Breast epithelium (tissue), 4 donors: ENCODE measurements around the gene PIM3. TPM values are rescaled to one million over a fixed set of nuclear protein-coding genes. Genes with fewer than 3 reads are reported as not detected.

Source experiments
- DNase-seq, 2 donors: peaks; one replicate each; pipeline ENCODE4 v3.0.0-alpha.2; 2019; ENCODE audit warnings: low spot score in 2 of 2
- H3K27ac ChIP-seq, 2 donors: fragments of 200-600 bp; sonication (generic) in 1 of 2; one replicate each; pipeline ENCODE4 v1.5.1; 2016 to 2019; ENCODE audit warnings: mild to moderate bottlenecking in 1 of 2
- H3K27me3 ChIP-seq, 2 donors: fragments of 200-600 bp; sonication (generic) in 1 of 2; one replicate each; pipeline versions ENCODE4 v1.5.1 to v1.6.0; 2017 to 2019; ENCODE audit warnings: control low read depth in 1 of 2, mild to moderate bottlenecking in 1 of 2
- H3K36me3 ChIP-seq: fragments of 200-600 bp; one replicate; pipeline ENCODE4 v1.5.1; 2019
- H3K4me1 ChIP-seq, 2 donors: fragments of 200-600 bp; sonication (generic); one replicate each; pipeline ENCODE4 v1.5.1; 2016 to 2019; ENCODE audit warnings: control low read depth in 1 of 2
- H3K4me3 ChIP-seq, 3 donors: fragments of 200-600 bp; sonication (generic); 1 replicate in 2 of 3; 2 replicates in 1 of 3; pipeline ENCODE4 v1.5.1; 2016 to 2019; ENCODE audit warnings: mild to moderate bottlenecking in 3 of 3, moderate library complexity in 2 of 3
- H3K9me3 ChIP-seq, 2 donors: fragments of 200-600 bp; sonication (generic) in 1 of 2; one replicate each; pipeline ENCODE4 v1.5.1; 2016 to 2019; ENCODE audit warnings: control low read depth in 1 of 2
- POLR2A ChIP-seq: fragments of 450-650 bp; IDR thresholded peaks from one replicate; pipeline ENCODE4 v1.6.1; 2016; ENCODE audit warnings: antibody characterized with exemption, mild to moderate bottlenecking, moderate library complexity
- POLR2AphosphoS5 ChIP-seq, 3 donors: sonication (generic); formaldehyde crosslinking; IDR thresholded peaks; one replicate each; pipeline ENCODE4 v1.6.1; 2017; ENCODE audit warnings: antibody characterized with exemption in 3 of 3
- intact Hi-C: fragments of 100-400 bp; cut with DNase I; formaldehyde crosslinking; loops from one replicate; pipeline ENCODE4 v1.15.1; 2023; ENCODE audit warnings: low total_unique reads
- total RNA-seq, 3 donors: library from RNA; depleted of rRNA; stranded (reverse); fragments of >200 nt; gene quantifications; one replicate each; pipeline ENCODE4 v1.1.0, GENCODE V29; 2016
- TF ChIP-seq, protein P1 (sequence below), 3 donors: fragments of 450-650 bp; IDR thresholded peaks; one replicate each; pipeline ENCODE4 v1.5.1; 2016 to 2017; ENCODE audit warnings: antibody characterized with exemption in 3 of 3, mild to moderate bottlenecking in 3 of 3, moderate library complexity in 3 of 3

PIM3 gene
- total RNA-seq, 3 donors from 2014 or later: 63.0 to 92.1 (median 87.1) TPM

DNA sequence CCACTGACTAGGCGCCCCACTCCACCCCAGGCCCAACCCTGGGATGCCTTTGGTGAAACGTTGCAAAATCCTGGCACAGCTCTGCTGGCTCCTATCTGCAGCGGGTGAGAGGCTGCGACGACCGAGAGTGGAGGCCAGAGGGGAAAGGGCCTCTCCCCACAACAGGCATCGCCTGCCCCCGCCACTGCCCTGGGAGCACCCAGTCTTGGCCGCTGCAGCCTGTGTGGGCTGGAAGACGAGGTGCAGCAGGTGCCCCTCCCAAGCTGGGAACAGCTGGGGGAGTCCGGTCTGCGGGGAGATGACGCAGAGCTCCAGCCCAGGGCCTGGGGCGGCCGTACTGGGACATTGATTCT lies 4.2 kb upstream of the PIM3 start:
- Histone ChIP-seq H3K4me1 (peaks cover 23 to 48% of the 10 kb centered on the region in 2 donors), H3K27me3 (no peaks in the 10 kb centered on the region), H3K36me3 (no peaks in the 10 kb centered on the region), H3K4me3 (no peak overlapping the region), H3K9me3 (no peaks in the 10 kb centered on the region), H3K27ac (peak overlapping the region; percentile 99)
- no peak for DNase-seq
- TF ChIP-seq POLR2AphosphoS5 (IDR thresholded peaks at IDR 0.05) (no peak), POLR2A (no peak)
- TF ChIP-seq, protein P1, sequence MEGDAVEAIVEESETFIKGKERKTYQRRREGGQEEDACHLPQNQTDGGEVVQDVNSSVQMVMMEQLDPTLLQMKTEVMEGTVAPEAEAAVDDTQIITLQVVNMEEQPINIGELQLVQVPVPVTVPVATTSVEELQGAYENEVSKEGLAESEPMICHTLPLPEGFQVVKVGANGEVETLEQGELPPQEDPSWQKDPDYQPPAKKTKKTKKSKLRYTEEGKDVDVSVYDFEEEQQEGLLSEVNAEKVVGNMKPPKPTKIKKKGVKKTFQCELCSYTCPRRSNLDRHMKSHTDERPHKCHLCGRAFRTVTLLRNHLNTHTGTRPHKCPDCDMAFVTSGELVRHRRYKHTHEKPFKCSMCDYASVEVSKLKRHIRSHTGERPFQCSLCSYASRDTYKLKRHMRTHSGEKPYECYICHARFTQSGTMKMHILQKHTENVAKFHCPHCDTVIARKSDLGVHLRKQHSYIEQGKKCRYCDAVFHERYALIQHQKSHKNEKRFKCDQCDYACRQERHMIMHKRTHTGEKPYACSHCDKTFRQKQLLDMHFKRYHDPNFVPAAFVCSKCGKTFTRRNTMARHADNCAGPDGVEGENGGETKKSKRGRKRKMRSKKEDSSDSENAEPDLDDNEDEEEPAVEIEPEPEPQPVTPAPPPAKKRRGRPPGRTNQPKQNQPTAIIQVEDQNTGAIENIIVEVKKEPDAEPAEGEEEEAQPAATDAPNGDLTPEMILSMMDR (IDR thresholded peaks at IDR 0.05): no peak
- intact Hi-C loops: loop anchor here (10.0 kb wide), 1 partner anchor 228 kb away; the partner anchor contains the start of gene TRABD

DNA sequence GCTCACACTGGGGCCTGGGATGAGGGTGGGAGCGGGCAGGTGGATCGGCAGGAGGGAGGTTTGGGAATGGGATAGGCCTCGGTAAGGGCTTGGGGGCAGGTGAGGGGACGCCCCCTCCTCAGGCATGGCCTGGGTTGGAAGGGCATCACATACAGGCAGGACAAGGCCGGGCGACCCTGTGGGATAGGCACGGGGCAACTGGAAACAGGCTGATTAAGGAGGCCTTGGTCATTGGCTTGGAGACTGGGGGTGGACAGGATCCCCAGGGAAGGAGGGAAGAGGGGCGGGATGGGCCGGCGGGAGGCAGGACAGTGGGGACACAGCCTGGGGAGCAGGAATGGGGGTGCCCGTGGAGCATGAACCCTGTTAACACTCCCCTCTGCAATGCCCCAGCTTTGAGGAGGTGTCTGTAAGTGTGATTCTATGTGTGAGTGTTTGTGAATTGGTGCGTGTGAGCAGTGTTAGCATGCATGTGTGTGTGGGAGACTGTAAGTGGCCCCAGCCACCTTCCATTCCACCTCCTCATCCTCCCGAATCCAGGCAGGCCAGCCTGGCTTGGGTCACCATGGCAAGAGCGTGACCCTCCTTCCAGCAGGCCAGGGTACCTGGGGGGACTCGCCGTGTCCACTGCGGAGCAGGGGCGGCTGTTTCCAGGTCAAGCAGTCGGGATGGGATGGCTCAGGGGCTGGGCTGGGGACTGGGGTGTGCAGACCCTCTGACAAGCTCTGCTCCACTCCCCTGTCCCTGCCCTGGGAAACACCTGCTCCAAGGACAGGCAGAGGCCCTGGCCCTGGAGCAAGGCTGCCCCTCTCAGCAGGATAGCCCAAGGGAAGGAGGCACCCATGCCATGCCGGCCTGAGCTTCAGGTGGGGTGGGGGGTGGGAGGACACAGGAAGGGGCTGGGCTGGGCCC lies 3.4 kb upstream of the PIM3 start:
- TF ChIP-seq POLR2A (no peak), POLR2AphosphoS5 (IDR thresholded peaks at IDR 0.05) (no peak)
- TF ChIP-seq, protein P1 (IDR thresholded peaks at IDR 0.05): no peak
- intact Hi-C loops: loop anchor here (10.0 kb wide), 1 partner anchor 228 kb away; the partner anchor contains the start of gene TRABD
- no peak for DNase-seq
- Histone ChIP-seq H3K4me1 (peaks cover 17 to 40% of the 10 kb centered on the region in 2 donors), H3K27ac (peak overlapping the region; percentile 8 to 99), H3K27me3 (no peaks in the 10 kb centered on the region), H3K4me3 (no peak overlapping the region), H3K36me3 (no peaks in the 10 kb centered on the region), H3K9me3 (no peaks in the 10 kb centered on the region)

DNA sequence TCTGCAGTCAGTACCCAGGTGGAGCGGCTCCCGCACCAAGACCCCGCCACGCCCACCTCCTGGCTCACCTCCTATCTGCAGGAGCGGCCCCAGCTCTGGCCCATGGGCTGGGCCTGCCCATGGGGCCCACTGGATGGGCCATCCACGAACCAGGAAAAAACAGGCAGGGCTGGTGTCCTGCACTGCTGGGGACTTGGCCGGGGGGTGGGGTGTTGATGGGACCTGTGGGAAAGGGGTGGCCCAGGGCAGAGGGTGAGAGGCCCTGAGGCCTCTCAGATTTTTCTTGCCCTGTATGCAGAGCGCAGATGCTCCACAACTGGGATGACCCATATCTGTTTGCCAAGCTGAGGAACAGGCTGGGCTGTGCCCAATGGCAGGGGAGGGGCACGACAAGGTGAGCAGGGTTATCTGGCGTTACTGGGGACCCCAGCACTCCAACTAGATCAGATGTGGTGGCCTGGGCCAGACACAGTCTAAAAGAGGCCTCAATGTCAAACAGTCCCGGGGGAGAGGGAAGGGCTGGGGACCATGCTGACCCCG lies 2.7 kb upstream of the PIM3 start:
- H3K4me1 ChIP-seq: peaks cover 23 to 37% of the 10 kb centered on the region in 2 donors
- H3K27me3 ChIP-seq: no peaks in the 10 kb centered on the region
- H3K36me3 ChIP-seq: no peaks in the 10 kb centered on the region
- intact Hi-C loops: loop anchor here (10.0 kb wide), 1 partner anchor 227 kb away; the partner anchor contains the start of gene TRABD
- H3K4me3 ChIP-seq: no peak overlapping the region
- H3K9me3 ChIP-seq: no peaks in the 10 kb centered on the region
- DNase-seq: no peak
- no peak overlapping the region for H3K27ac ChIP-seq
- TF ChIP-seq, protein P1 (IDR thresholded peaks at IDR 0.05): no peak
- TF ChIP-seq POLR2AphosphoS5 (IDR thresholded peaks at IDR 0.05): no peak
- TF ChIP-seq POLR2A: no peak

DNA sequence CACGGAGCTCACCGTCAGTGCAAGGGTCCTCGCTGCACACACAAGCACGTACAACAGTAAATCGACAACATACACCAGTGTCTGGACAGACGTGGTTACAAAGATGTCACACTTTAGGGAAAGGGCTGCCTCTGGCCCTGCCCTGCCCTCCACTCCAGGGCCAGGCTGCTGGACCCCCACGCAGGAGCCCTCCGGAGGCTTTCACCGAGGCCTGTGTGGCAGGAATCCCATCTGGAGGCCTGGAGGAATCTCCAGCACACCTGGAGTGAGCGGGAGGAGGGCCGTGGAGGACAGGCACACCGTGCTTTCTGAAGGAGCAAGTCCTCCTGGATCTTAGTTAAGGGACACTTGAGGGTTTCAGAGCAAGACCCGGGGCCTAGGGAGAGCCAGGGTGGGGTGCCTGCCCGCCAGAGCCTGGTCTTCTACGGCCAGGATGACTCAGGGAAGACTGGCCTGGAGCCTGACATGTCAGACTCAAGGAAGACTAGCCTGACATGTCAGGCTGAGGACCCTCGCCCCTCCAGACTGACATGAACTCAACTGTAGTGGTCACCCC lies 2.1 kb upstream of the PIM3 start:
- no peak for DNase-seq
- no peaks in the 10 kb centered on the region for H3K9me3 ChIP-seq
- intact Hi-C loops: loop anchor here (10.0 kb wide), 1 partner anchor 226 kb away; the partner anchor contains the start of gene TRABD
- H3K27ac ChIP-seq: peak overlapping the region; percentile 96 to 99
- H3K4me1 ChIP-seq: peaks cover 28 to 37% of the 10 kb centered on the region in 2 donors
- TF ChIP-seq POLR2AphosphoS5 (IDR thresholded peaks at IDR 0.05) (no peak), POLR2A (no peak)
- TF ChIP-seq, protein P1 (IDR thresholded peaks at IDR 0.05): no peak
- no peaks in the 10 kb centered on the region for H3K27me3 ChIP-seq
- H3K36me3 ChIP-seq: no peaks in the 10 kb centered on the region
- no peak overlapping the region for H3K4me3 ChIP-seq
